ENCODE measurements around the gene UNCX.

The UNCX gene

GRCh38 chr7:1241603-1242255, 9.1 kb downstream of the UNCX start:
- Histone ChIP-seq H3K27me3 (replicated peaks) (peaks cover 83% of the 10 kb centered on the region), H3K27ac (no peak overlapping the region), H3K36me3 (replicated peaks) (no peaks in the 10 kb centered on the region), H3K4me3 (ENCODE audit: low read depth, low read length) (no peak overlapping the region)
- DNase-seq, result no peak
- in situ Hi-C loops (cut with HindIII; ENCODE audit: low pct_ligation_motif_present, low sequenced_read_pairs), result no loop called here
- no peak for TF ChIP-seq CTCF (IDR thresholded peaks at IDR 0.05; ENCODE audit: low read depth, low read length, missing control alignments)

DNA sequence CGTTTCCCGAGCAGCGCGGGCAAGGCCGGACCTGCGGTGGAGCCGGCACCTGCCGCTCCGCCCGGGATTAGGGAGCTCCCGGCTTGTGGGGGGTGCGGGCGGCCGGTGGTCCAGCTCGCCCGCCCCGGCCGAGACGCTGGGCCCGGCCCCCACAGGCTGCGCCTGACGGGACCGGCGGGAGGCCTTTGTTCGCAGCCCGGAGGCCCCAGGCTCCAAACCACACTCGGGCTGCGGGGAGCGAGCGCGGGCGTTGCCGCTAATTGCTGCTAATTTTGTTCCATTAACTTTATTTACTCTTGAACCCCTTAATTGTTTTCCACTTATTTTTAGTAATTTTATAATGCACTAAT, 9.6 kb downstream of the UNCX start:
- Histone ChIP-seq H3K4me3 (ENCODE audit: low read depth, low read length) (no peak overlapping the region), H3K27ac (no peak overlapping the region), H3K27me3 (replicated peaks) (peaks cover 83% of the 10 kb centered on the region), H3K36me3 (replicated peaks) (no peaks in the 10 kb centered on the region)
- in situ Hi-C loops (cut with HindIII; ENCODE audit: low pct_ligation_motif_present, low sequenced_read_pairs), result no loop called here
- no peak for TF ChIP-seq CTCF (IDR thresholded peaks at IDR 0.05; ENCODE audit: low read depth, low read length, missing control alignments)
- DNase-seq, result no peak

GRCh38 chr7:1242606-1243289, 10.1 kb downstream of the UNCX start:
- no peaks in the 10 kb centered on the region for H3K36me3 ChIP-seq (replicated peaks)
- in situ Hi-C loops (cut with HindIII; ENCODE audit: low pct_ligation_motif_present, low sequenced_read_pairs), result no loop called here
- no peak for DNase-seq

DNA sequence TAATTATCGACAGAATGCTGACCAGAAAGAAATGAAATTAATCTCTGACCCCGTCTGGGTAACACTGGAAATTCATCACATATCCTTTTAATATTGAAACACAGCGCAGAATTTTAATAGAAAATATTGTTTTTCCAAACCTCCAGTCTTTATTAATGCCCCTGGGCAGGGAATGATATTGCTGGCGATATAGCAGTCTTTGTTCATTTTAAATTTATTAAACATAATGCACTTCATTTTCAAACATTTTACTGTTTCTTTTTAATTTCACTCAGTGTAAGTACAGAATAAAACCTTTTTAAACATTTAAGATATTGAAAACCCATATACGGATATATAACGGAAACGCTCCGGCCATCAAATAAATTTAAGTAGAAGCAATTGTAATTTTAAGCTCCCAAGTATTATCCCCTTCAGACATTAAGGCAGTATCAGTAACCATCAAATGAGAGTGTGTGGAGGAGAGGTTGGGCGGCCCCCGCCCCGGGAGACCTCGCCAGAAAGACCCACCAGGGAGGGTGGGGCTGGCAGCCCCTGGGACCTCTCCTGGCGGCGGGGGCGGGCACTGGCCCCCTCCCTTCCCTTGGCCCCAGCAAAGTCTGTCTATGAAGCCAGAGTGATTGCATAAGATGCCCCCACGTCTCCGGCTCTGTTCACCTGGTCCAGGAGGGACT, 10.8 kb downstream of the UNCX start:
- H3K27me3 ChIP-seq (replicated peaks), result peaks cover 92% of the 10 kb centered on the region

More at GRCh38 chr7:1242606-1243289, 10.1 kb downstream of the UNCX start:
- no peak overlapping the region for H3K4me3 ChIP-seq (ENCODE audit: low read depth, low read length)
- peaks cover 88% of the 10 kb centered on the region for H3K27me3 ChIP-seq (replicated peaks)
- H3K27ac ChIP-seq, result no peak overlapping the region
- TF ChIP-seq CTCF (IDR thresholded peaks at IDR 0.05; ENCODE audit: low read depth, low read length, missing control alignments), result no peak

GRCh38 chr7:1243964-1244416, 11.3 kb downstream of the UNCX start:
- no peak for DNase-seq
- Histone ChIP-seq H3K27ac (no peak overlapping the region), H3K36me3 (replicated peaks) (no peaks in the 10 kb centered on the region), H3K27me3 (replicated peaks) (peaks cover 91% of the 10 kb centered on the region), H3K4me3 (ENCODE audit: low read depth, low read length) (no peak overlapping the region)
- TF ChIP-seq CTCF (IDR thresholded peaks at IDR 0.05; ENCODE audit: low read depth, low read length, missing control alignments), result no peak
- in situ Hi-C loops (cut with HindIII; ENCODE audit: low pct_ligation_motif_present, low sequenced_read_pairs), result no loop called here

More for the DNA sequence above, 10.8 kb downstream of the UNCX start:
- in situ Hi-C loops (cut with HindIII; ENCODE audit: low pct_ligation_motif_present, low sequenced_read_pairs), result no loop called here
- DNase-seq, result no peak
- no peak for TF ChIP-seq CTCF (IDR thresholded peaks at IDR 0.05; ENCODE audit: low read depth, low read length, missing control alignments)
- H3K4me3 ChIP-seq (ENCODE audit: low read depth, low read length), result no peak overlapping the region
- H3K27ac ChIP-seq, result no peak overlapping the region
- H3K36me3 ChIP-seq (replicated peaks), result no peaks in the 10 kb centered on the region

Data from brain microvascular endothelial cell (primary cell).